Astrocyte (in vitro differentiated cells and primary cell): ENCODE data around the gene EN1.

Experiments
- CTCF ChIP-seq: IDR thresholded peaks from 2 replicates; pipeline ENCODE4 v1.5.1; 2011; ENCODE audit warnings: low read depth, mild to moderate bottlenecking, inconsistent platforms, low read length, moderate library complexity; ENCODE audit not compliant: insufficient read depth
- EZH2 ChIP-seq: IDR thresholded peaks from 2 replicates; pipeline ENCODE4 v1.6.1; 2012; ENCODE audit warnings: mild to moderate bottlenecking, low read length, inconsistent platforms; ENCODE audit not compliant: insufficient read depth

GRCh38 chr2:118849226-118850167 is 2.0 kb upstream of the EN1 start:
- TF ChIP-seq CTCF (no peak), EZH2 (no peak)
